HG02642 (cell line): ENCODE measurements around the gene SAP30L.

Source experiments
- ATAC-seq: cut with Tn5 transposase; IDR thresholded peaks from one replicate; pipeline ENCODE4 v1.9.1; 2021; ENCODE audit warnings: mild to moderate bottlenecking; ENCODE audit not compliant: unreplicated experiment, poor library complexity

SAP30L gene

GRCh38 chr5:154479160-154479943, 33.6 kb downstream of the SAP30L start:
- no peak for ATAC-seq

- ATAC-seq = no peak
Observed at GRCh38 chr5:154479944-154480750, 34.4 kb downstream of the SAP30L start.

GRCh38 chr5:154480847-154481246, 35.0 kb downstream of the SAP30L start:
- no peak for ATAC-seq

- ATAC-seq = no peak
Observed at GRCh38 chr5:154481584-154482381, 36.0 kb downstream of the SAP30L start.

GRCh38 chr5:154482528-154483449, 37.0 kb downstream of the SAP30L start:
- ATAC-seq = no peak

- no peak for ATAC-seq
Observed at GRCh38 chr5:154483654-154484392, 38.0 kb downstream of the SAP30L start.

GRCh38 chr5:154484393-154485095, 38.7 kb downstream of the SAP30L start:
- ATAC-seq = no peak

- ATAC-seq = no peak
Observed at GRCh38 chr5:154485096-154485491, 39.3 kb downstream of the SAP30L start.

- no peak for ATAC-seq
Observed at GRCh38 chr5:154485850-154486426, 40.1 kb downstream of the SAP30L start.

GRCh38 chr5:154486427-154486866, 40.6 kb downstream of the SAP30L start:
- no peak for ATAC-seq

GRCh38 chr5:154487541-154487940, 41.7 kb downstream of the SAP30L start:
- ATAC-seq = peak; percentile 98

- ATAC-seq = no peak
Observed at GRCh38 chr5:154491941-154492340, 46.1 kb downstream of the SAP30L start.

- ATAC-seq = no peak
Observed at GRCh38 chr5:154493274-154493673, 47.5 kb downstream of the SAP30L start.

GRCh38 chr5:154494036-154494435, 48.2 kb downstream of the SAP30L start:
- ATAC-seq = no peak

- no peak for ATAC-seq
Observed at GRCh38 chr5:154498591-154498990, 52.8 kb downstream of the SAP30L start.

GRCh38 chr5:154498994-154499393, 53.2 kb downstream of the SAP30L start:
- ATAC-seq = no peak

- ATAC-seq = no peak
Observed at GRCh38 chr5:154501566-154501965, 55.8 kb downstream of the SAP30L start.

GRCh38 chr5:154502180-154502579, 56.4 kb downstream of the SAP30L start:
- ATAC-seq = no peak
